Ectodermal cell (in vitro differentiated cells): Measurements from ENCODE around the gene LDLRAD1.
A peak's percentile ranks its signal among the peaks of the same experiment; 100 is the strongest.
"Not testable (repeated sequence)": the region's sequence is repeated elsewhere in the genome, so short reads cannot be mapped to it uniquely, and the experiment has no call there.

Source experiments
- H3K27ac ChIP-seq: 2 replicates; pipeline ENCODE4 v1.7.0; 2013; ENCODE audit warnings: mild to moderate bottlenecking, low read depth, low read length; ENCODE audit not compliant: insufficient read depth, poor library complexity, severe bottlenecking
- H3K27me3 ChIP-seq: 2 replicates; pipeline ENCODE4 v1.7.0; 2013; ENCODE audit warnings: mild to moderate bottlenecking, low read length; ENCODE audit not compliant: insufficient read depth, control insufficient read depth, poor library complexity, severe bottlenecking
- H3K36me3 ChIP-seq: one replicate; pipeline ENCODE4 v1.7.0; 2013; ENCODE audit warnings: low read length; ENCODE audit not compliant: control insufficient read depth, insufficient read depth
- H3K4me1 ChIP-seq: one replicate; pipeline ENCODE4 v1.7.0; 2013; ENCODE audit warnings: low read length; ENCODE audit not compliant: control insufficient read depth, insufficient read depth
- H3K4me3 ChIP-seq: 2 replicates; pipeline ENCODE4 v1.7.0; 2013; ENCODE audit warnings: low read depth, low read length, control low read depth; ENCODE audit not compliant: insufficient read depth
- H3K9me3 ChIP-seq: 2 replicates; pipeline ENCODE4 v1.7.0; 2013; ENCODE audit warnings: mild to moderate bottlenecking, low read length, moderate library complexity; ENCODE audit not compliant: control insufficient read depth
- WGBS, 2 experiments: methylation state at CpG; one replicate each; pipeline ENCODE4 v1.1.7; 2013; ENCODE audit warnings: missing lambda C conversion rate in 2 of 2; 5-methylcytosine and 5-hydroxymethylcytosine counted together

The LDLRAD1 gene

DNA sequence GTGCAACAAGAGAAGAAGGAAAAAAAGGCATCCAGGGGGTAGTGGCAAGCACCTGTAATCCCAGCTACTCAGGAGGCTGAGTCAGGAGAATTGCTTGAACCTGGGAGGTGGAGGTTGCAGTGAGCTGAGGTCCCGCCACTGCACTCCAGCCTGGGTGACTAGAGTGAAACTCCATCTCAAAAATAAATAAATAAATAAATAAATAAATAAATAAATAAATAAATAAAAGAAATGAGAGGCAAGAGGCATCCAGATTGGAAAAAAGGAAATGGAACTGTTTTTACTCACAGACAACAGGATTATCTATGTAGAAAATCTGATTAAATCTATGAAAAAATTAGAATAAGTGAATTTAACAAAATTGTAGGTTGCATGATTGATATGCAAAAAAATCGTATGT, 23.5 kb downstream of the LDLRAD1 start:
- not testable (repeated sequence) for H3K4me1 ChIP-seq, H3K27me3 ChIP-seq
- WGBS, 2 experiments, result 85% methylated on average over 1 of the region's 2 CpGs; no CpG with 5 or more reads in 1 of the 2 experiments

GRCh38 chr1:53992085-53992874, 25.7 kb downstream of the LDLRAD1 start:
- H3K27ac ChIP-seq, result no peak overlapping the region

More for the DNA sequence above, 23.5 kb downstream of the LDLRAD1 start:
- not testable (repeated sequence) for H3K4me3 ChIP-seq, H3K27ac ChIP-seq, H3K9me3 ChIP-seq, H3K36me3 ChIP-seq

DNA sequence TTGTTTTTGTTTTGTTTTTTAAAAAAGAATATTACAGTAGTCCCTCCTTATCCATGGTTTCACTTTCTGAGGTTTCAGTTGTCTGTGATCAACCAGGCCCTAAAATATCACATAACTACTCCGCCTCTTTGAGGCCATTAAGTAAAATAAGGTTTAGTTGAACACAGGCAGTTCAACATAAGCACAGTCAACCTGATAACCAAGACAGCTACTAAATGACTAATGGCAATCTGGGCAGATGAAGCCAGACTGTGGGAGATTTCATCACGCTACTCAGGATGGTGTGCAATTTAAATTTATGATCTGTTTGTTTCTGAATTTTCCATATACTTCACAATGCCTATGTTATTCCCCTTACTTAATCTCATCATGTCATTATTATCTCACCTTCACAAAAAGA, 30.1 kb downstream of the LDLRAD1 start:
- Histone ChIP-seq H3K4me3 (no peak overlapping the region), H3K27me3 (no peaks in the 10 kb centered on the region), H3K27ac (no peak overlapping the region), H3K4me1 (no peaks in the 10 kb centered on the region), H3K36me3 (no peaks in the 10 kb centered on the region), H3K9me3 (no peaks in the 10 kb centered on the region)
- 92 to 100% methylated on average over 1 to 2 of the region's 2 CpGs for WGBS, 2 experiments

More at GRCh38 chr1:53992085-53992874, 25.7 kb downstream of the LDLRAD1 start:
- no peak overlapping the region for H3K4me3 ChIP-seq
- H3K9me3 ChIP-seq, result no peaks in the 10 kb centered on the region
- WGBS, 2 experiments, result 81 to 83% methylated on average over 4 of the region's 4 CpGs
- no peaks in the 10 kb centered on the region for H3K36me3 ChIP-seq
- no peaks in the 10 kb centered on the region for H3K4me1 ChIP-seq
- no peaks in the 10 kb centered on the region for H3K27me3 ChIP-seq

DNA sequence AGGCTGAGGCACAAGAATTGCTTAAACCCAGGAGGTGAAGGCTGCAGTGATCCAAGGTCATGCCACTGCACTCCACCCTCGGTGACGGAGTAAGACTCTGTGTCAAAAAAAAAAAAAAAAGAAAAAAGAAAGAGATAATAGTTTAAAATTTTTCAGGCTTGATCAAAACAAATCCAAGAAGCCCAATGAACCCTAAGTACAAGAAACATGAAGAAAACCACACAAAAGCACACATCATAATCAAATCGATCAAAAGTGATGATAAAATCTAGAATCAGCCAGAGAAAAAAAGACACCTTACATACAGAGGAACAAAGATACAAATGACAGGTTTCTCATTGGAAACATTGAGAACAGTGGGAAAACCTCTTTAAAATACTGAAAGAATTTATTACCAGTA, 31.5 kb downstream of the LDLRAD1 start:
- Histone ChIP-seq H3K4me1 (peaks cover 7% of the 10 kb centered on the region), H3K9me3 (no peaks in the 10 kb centered on the region), H3K27me3 (no peaks in the 10 kb centered on the region), H3K27ac (no peak overlapping the region), H3K36me3 (no peaks in the 10 kb centered on the region), H3K4me3 (no peak overlapping the region)
- 80 to 94% methylated on average over 3 of the region's 3 CpGs for WGBS, 2 experiments

DNA sequence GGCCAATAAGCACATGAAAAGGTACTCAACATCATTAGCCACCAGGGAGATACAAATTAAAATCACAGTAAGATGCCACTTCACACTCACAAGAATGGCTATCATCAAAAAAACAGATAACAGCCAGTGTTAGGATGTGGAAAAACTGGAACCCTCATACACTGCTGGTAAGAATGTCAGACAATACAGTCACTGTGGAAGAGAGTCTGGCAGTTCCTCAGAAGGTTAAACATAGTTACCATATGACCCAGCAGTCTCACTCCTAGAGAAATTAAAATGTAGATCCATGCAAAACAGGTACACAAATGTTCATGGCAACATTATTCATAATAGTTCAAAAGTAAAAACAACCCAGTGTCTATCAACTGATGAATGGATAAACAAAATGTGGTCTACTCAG, 33.3 kb downstream of the LDLRAD1 start:
- Histone ChIP-seq H3K27ac (no peak overlapping the region), H3K4me3 (no peak overlapping the region), H3K9me3 (no peaks in the 10 kb centered on the region), H3K36me3 (no peaks in the 10 kb centered on the region), H3K27me3 (no peaks in the 10 kb centered on the region), H3K4me1 (peaks cover 7% of the 10 kb centered on the region)

GRCh38 chr1:53982763-53983104, 35.3 kb downstream of the LDLRAD1 start:
- Histone ChIP-seq H3K4me1 (peaks cover 7% of the 10 kb centered on the region), H3K27ac (no peak overlapping the region), H3K27me3 (no peaks in the 10 kb centered on the region), H3K9me3 (no peaks in the 10 kb centered on the region), H3K36me3 (no peaks in the 10 kb centered on the region), H3K4me3 (peak overlapping the region; percentile 23)
- WGBS, 2 experiments, result 9 to 10% methylated on average over 4 of the region's 4 CpGs

- H3K27ac ChIP-seq, result no peak overlapping the region
- no peaks in the 10 kb centered on the region for H3K27me3 ChIP-seq
- H3K36me3 ChIP-seq, result no peaks in the 10 kb centered on the region
- peaks cover 7% of the 10 kb centered on the region for H3K4me1 ChIP-seq
- H3K9me3 ChIP-seq, result no peaks in the 10 kb centered on the region
- 44 to 46% methylated on average over 20 of the region's 20 CpGs for WGBS, 2 experiments
- H3K4me3 ChIP-seq, result peak overlapping the region; percentile 23
These were observed 35.8 kb downstream of the LDLRAD1 start for GRCh38 chr1:53982034-53982762.

DNA sequence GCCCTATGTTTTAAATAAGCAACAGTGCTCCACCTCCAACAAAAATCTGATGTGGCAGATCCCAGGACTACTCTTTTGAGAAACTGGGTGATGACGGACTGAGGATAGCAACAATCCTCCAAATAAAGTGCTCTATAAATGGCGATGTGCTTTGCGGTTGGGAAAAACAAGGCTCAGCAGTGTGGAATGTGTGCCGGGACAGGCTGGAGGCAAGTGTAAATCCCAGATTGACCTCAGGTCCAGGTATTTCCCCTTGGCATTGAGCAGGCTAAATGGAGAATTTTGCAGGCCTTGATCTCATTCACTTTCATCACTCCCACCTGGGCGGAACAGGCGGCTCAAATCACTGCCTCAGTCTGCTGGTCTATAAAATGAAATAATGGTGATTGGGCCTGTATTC, 36.8 kb downstream of the LDLRAD1 start:
- Histone ChIP-seq H3K27ac (no peak overlapping the region), H3K36me3 (no peaks in the 10 kb centered on the region), H3K27me3 (no peaks in the 10 kb centered on the region), H3K4me3 (no peak overlapping the region), H3K9me3 (no peaks in the 10 kb centered on the region), H3K4me1 (peaks cover 7% of the 10 kb centered on the region)
- 95 to 97% methylated on average over 6 of the region's 6 CpGs for WGBS, 2 experiments

DNA sequence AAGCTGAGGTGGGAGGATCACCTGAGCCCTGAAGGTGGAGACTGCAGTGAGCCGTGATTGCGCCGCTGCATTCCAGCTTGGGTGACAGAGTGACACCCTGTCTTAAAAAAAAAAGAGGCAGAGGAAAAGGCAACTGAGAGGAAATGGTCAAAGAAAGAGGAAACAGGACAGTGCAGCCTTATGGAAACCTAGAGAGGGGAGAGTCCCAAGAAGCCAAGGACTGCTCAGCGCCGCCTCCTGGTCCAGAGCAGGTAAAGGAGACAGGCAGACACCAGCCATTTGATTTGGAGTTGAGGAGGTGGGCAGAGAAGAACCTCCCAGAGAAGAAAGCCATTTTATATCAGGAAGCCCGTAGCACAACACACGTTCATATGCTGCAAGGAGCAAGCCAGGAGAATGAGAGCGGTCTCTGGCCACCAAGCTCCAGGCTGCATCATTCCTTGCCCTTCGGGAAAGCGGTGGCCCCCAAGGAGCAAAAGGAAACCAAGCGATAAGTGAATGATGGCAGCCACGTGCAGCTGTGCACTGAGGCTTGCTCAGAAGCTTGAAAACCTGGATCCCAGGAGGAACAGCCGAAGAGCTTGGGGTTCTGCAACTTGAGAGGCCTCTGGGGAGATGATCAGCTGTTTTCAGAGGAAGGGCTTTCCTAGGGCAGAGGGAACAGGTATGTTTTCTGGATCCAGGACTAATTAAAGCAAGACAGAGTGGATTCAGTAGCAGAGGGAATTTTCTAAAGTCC, 38.1 kb downstream of the LDLRAD1 start:
- Histone ChIP-seq H3K27ac (no peak overlapping the region), H3K9me3 (no peaks in the 10 kb centered on the region), H3K27me3 (no peaks in the 10 kb centered on the region), H3K4me3 (no peak overlapping the region), H3K36me3 (no peaks in the 10 kb centered on the region), H3K4me1 (peaks cover 7% of the 10 kb centered on the region)
- WGBS, 2 experiments, result 92 to 94% methylated on average over 13 of the region's 13 CpGs

- no peaks in the 10 kb centered on the region for H3K9me3 ChIP-seq
- no peaks in the 10 kb centered on the region for H3K27me3 ChIP-seq
- no peak overlapping the region for H3K4me3 ChIP-seq
- H3K27ac ChIP-seq, result no peak overlapping the region
- H3K4me1 ChIP-seq, result no peaks in the 10 kb centered on the region
- 89 to 98% methylated on average over 7 of the region's 7 CpGs for WGBS, 2 experiments
- H3K36me3 ChIP-seq, result no peaks in the 10 kb centered on the region
These were observed 42.1 kb downstream of the LDLRAD1 start for GRCh38 chr1:53975861-53976260.
